ENCODE data around the gene PUM1. TPM values are rescaled to one million over a fixed set of nuclear protein-coding genes. Genes with fewer than 3 reads are reported as not detected.

Gene PUM1
- total RNA-seq, 1 donor from 2014 or later: 143 TPM

- Histone ChIP-seq H3K9ac (ENCODE audit: low read length) (no peak overlapping the region), H3K79me2 (ENCODE audit: insufficient read depth, low read length) (peaks cover 64% of the 10 kb centered on the region), H4K20me1 (ENCODE audit: insufficient read depth, low read length) (peaks cover 85% of the 10 kb centered on the region), H3K4me3 (ENCODE audit: insufficient read depth, low read depth, low read length) (no peak overlapping the region), H3K4me1 (ENCODE audit: insufficient read depth, low read length) (peaks cover 29% of the 10 kb centered on the region), H3K36me3 (ENCODE audit: insufficient read depth, low read length) (no peaks in the 10 kb centered on the region), H3K27ac (ENCODE audit: low read depth, low read length) (no peak overlapping the region), H2AFZ (ENCODE audit: low read depth, low read length) (no peak overlapping the region), H3K9me3 (ENCODE audit: insufficient read depth, low read depth, low read length) (no peaks in the 10 kb centered on the region), H3K4me2 (ENCODE audit: low read length) (no peak overlapping the region), H3K27me3 (ENCODE audit: insufficient read depth, low read length) (no peaks in the 10 kb centered on the region)
- Mint-ChIP-seq H3K36me3 (ENCODE audit: low read depth, unreplicated experiment) (peaks cover 8% of the 10 kb centered on the region), H3K4me3 (ENCODE audit: unreplicated experiment) (no peak overlapping the region), H3K27me3 (ENCODE audit: low read depth, unreplicated experiment) (no peaks in the 10 kb centered on the region), H3K27ac (ENCODE audit: unreplicated experiment) (no peak overlapping the region), H3K9me3 (ENCODE audit: unreplicated experiment) (no peaks in the 10 kb centered on the region), H3K4me1 (ENCODE audit: low read depth, unreplicated experiment) (peaks cover 58% of the 10 kb centered on the region)
- no peak for DNase-seq (ENCODE audit: low read depth)
- TF ChIP-seq EZH2 (IDR thresholded peaks at IDR 0.05; ENCODE audit: insufficient read depth, low read length): no peak
- TF ChIP-seq, protein P1, sequence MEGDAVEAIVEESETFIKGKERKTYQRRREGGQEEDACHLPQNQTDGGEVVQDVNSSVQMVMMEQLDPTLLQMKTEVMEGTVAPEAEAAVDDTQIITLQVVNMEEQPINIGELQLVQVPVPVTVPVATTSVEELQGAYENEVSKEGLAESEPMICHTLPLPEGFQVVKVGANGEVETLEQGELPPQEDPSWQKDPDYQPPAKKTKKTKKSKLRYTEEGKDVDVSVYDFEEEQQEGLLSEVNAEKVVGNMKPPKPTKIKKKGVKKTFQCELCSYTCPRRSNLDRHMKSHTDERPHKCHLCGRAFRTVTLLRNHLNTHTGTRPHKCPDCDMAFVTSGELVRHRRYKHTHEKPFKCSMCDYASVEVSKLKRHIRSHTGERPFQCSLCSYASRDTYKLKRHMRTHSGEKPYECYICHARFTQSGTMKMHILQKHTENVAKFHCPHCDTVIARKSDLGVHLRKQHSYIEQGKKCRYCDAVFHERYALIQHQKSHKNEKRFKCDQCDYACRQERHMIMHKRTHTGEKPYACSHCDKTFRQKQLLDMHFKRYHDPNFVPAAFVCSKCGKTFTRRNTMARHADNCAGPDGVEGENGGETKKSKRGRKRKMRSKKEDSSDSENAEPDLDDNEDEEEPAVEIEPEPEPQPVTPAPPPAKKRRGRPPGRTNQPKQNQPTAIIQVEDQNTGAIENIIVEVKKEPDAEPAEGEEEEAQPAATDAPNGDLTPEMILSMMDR (IDR thresholded peaks at IDR 0.05; ENCODE audit: insufficient read depth, low read depth, low read length): no peak
- no peak for FAIRE-seq
Observed at GRCh38 chr1:30891227-30891552, 174.3 kb downstream of the PUM1 start.

DNA sequence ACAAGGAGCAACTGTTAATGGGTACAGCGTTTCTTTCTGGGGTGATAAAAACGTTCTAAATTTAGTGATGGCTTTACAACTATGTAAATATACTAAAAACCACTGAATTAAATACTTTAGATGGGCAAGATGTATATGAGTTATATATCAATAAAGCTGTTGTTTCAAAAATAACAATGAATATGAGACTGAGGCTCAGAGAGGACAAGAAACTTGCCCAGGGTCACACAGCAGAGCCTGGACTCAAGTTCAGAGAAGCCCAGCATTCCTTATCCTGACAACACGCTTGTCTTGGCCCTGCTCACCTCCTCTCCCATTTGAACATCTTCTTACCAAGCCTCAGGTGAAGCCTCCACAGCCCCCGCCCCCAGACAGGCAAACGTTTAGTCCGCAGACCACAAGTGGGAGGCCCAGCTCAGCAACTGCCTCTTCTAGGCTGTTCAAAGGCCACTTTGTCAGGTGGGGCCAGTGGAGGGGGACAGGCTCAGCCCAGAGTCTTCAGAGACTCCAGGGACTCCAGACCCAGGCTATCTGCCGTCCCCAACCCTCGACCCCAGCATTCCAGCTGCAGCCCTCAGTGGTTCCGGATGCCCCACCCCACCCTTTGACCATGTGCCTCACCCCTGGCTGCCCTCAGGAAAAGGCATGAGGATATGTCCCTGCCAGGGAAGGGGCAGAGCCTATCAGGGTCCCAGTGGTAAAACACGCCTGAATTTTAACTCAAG lies 174.9 kb downstream of the PUM1 start:
- no peak overlapping the region for H3K4me3 ChIP-seq (ENCODE audit: insufficient read depth, low read depth, low read length)
- H4K20me1 ChIP-seq (ENCODE audit: insufficient read depth, low read length): peaks cover 83% of the 10 kb centered on the region
- no peaks in the 10 kb centered on the region for H3K27me3 Mint-ChIP-seq (ENCODE audit: low read depth, unreplicated experiment)
- TF ChIP-seq EZH2 (IDR thresholded peaks at IDR 0.05; ENCODE audit: insufficient read depth, low read length): no peak
- TF ChIP-seq, protein P1 (IDR thresholded peaks at IDR 0.05; ENCODE audit: insufficient read depth, low read depth, low read length): no peak
- H3K36me3 ChIP-seq (ENCODE audit: insufficient read depth, low read length): no peaks in the 10 kb centered on the region
- H3K9me3 Mint-ChIP-seq (ENCODE audit: unreplicated experiment): no peaks in the 10 kb centered on the region
- H3K79me2 ChIP-seq (ENCODE audit: insufficient read depth, low read length): peaks cover 66% of the 10 kb centered on the region
- no peak overlapping the region for H3K27ac ChIP-seq (ENCODE audit: low read depth, low read length)
- H3K27me3 ChIP-seq (ENCODE audit: insufficient read depth, low read length): no peaks in the 10 kb centered on the region
- peaks cover 31% of the 10 kb centered on the region for H3K4me1 ChIP-seq (ENCODE audit: insufficient read depth, low read length)
- FAIRE-seq (no peak), DNase-seq (ENCODE audit: low read depth) (no peak)
- no peak overlapping the region for H3K4me3 Mint-ChIP-seq (ENCODE audit: unreplicated experiment)
- peaks cover 4% of the 10 kb centered on the region for H3K36me3 Mint-ChIP-seq (ENCODE audit: low read depth, unreplicated experiment)
- peaks cover 58% of the 10 kb centered on the region for H3K4me1 Mint-ChIP-seq (ENCODE audit: low read depth, unreplicated experiment)
- H3K9ac ChIP-seq (ENCODE audit: low read length): no peak overlapping the region
- no peaks in the 10 kb centered on the region for H3K9me3 ChIP-seq (ENCODE audit: insufficient read depth, low read depth, low read length)
- no peak overlapping the region for H3K27ac Mint-ChIP-seq (ENCODE audit: unreplicated experiment)
- no peak overlapping the region for H2AFZ ChIP-seq (ENCODE audit: low read depth, low read length)
- no peak overlapping the region for H3K4me2 ChIP-seq (ENCODE audit: low read length)

DNA sequence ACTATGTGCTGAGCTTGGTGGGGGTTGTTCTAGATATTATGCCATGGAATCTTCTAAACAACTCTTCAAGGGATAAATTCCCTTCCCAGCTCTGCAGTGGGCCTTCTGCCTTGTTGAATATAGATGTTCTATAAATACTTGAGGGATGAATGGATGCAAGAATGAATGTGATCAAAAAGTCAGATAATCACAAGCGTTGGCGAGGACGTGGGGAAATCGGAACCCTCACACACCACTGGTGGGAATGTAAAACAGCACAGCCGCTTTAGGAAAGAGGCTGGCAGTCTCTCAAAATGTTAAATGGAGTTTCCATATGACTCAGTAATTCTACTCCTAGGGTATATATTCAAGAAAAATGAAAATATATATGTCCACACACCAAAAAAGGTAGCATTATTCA lies 176.0 kb downstream of the PUM1 start:
- Histone ChIP-seq H3K36me3 (ENCODE audit: insufficient read depth, low read length) (no peaks in the 10 kb centered on the region), H2AFZ (ENCODE audit: low read depth, low read length) (no peak overlapping the region), H3K4me1 (ENCODE audit: insufficient read depth, low read length) (peaks cover 36% of the 10 kb centered on the region), H4K20me1 (ENCODE audit: insufficient read depth, low read length) (peaks cover 80% of the 10 kb centered on the region), H3K27ac (ENCODE audit: low read depth, low read length) (no peak overlapping the region), H3K9me3 (ENCODE audit: insufficient read depth, low read depth, low read length) (no peaks in the 10 kb centered on the region), H3K9ac (ENCODE audit: low read length) (no peak overlapping the region), H3K4me3 (ENCODE audit: insufficient read depth, low read depth, low read length) (no peak overlapping the region), H3K79me2 (ENCODE audit: insufficient read depth, low read length) (peaks cover 62% of the 10 kb centered on the region), H3K27me3 (ENCODE audit: insufficient read depth, low read length) (no peaks in the 10 kb centered on the region), H3K4me2 (ENCODE audit: low read length) (no peak overlapping the region)
- Mint-ChIP-seq H3K4me1 (ENCODE audit: low read depth, unreplicated experiment) (peaks cover 52% of the 10 kb centered on the region), H3K9me3 (ENCODE audit: unreplicated experiment) (no peaks in the 10 kb centered on the region), H3K4me3 (ENCODE audit: unreplicated experiment) (no peak overlapping the region), H3K36me3 (ENCODE audit: low read depth, unreplicated experiment) (peaks cover 4% of the 10 kb centered on the region), H3K27me3 (ENCODE audit: low read depth, unreplicated experiment) (no peaks in the 10 kb centered on the region), H3K27ac (ENCODE audit: unreplicated experiment) (no peak overlapping the region)
- DNase-seq (ENCODE audit: low read depth) (peak; percentile 70), FAIRE-seq (no peak)
- TF ChIP-seq EZH2 (IDR thresholded peaks at IDR 0.05; ENCODE audit: insufficient read depth, low read length): no peak
- TF ChIP-seq, protein P1 (IDR thresholded peaks at IDR 0.05; ENCODE audit: insufficient read depth, low read depth, low read length): no peak

All from astrocyte (in vitro differentiated cells and primary cell).